Midbrain (tissue), 1 donor: Measurements from ENCODE around the gene ECSCR.

Experiments
- DNase-seq: peaks from one replicate; lab custom pipeline; 2025; lab: John Stamatoyannopoulos, UW

ECSCR gene

DNA sequence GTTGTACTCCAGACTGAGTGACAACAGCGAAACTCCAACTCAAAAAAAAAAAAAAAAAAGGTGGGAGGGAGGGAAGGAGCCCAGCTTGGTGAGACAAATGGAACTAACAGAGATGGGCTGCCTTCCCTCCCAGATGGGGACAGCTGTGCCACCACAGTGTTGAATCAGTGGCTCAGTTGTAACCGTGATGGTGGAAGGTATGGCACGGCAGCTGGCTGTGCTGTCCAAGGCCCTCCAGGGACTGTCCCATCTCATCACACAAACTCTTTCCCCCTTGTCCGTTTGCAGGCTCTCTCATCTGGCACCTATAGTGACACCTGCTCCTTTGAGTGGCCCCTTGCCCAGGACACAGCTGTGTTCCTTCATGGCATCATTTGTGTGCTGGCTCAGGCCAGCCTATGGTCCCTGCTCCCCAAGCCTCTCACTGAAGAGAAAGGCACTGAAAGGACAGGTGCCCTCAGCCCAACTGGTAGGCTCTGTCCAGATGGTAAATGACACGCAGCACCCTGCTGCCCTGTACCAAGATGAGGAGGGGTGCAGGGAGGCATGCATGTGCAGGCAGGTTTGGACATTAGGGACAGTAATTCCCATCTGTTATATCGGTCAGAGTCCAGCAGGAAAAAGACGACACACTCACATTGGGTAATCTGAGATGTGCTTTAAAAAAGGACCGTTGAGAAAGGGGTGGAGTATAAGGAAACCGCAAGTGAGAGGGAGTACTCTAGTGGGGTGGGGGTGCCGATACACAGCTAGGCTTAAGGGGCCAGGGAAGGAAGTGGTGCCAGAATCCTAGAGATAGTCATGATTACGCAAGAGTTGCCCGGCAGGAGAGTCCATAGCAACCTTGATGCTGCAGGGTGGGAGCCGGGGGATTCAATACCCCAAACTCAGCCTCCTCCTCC lies 12.6 kb upstream of the ECSCR start:
- DNase-seq: no peak

DNA sequence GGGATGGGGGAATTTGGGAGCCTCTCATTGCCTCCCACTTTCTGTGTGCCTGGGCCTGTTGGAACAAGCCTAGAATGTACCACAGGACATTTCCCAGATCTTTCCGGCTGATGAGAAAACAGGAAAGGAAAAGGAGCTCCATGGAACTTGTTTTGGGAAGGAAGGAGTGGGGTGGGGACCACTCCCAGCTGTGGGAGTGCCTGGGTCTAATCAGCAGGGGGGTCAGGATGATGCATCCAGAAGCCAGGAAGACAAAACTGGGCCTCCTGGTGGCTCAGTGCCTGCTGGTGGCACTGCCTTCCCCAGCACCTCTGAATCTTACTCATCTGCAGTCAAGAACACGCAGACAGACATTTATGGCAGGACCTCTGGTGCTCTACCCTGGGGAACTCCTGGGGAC lies 11.0 kb upstream of the ECSCR start:
- no peak for DNase-seq

DNA sequence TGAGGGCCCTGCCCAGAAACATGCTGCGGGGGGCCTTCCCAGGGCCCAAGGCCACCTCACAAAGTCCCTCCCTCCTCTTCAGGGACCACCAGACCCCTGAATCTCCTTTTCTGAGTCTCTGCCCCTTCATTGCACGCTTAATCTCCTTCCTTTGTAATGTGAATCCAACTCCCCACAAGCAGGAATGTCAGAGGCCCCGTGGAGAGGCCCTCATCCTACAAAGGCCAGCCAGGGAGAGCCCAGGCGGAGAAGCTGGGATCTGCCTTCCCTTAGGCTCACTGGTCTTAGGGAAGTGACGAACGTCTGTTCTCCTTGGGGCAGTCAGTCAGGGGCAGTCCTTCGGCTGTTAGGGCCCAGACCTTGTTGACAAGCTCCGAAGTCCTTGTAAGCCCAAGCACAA lies 10.6 kb upstream of the ECSCR start:
- no peak for DNase-seq

DNA sequence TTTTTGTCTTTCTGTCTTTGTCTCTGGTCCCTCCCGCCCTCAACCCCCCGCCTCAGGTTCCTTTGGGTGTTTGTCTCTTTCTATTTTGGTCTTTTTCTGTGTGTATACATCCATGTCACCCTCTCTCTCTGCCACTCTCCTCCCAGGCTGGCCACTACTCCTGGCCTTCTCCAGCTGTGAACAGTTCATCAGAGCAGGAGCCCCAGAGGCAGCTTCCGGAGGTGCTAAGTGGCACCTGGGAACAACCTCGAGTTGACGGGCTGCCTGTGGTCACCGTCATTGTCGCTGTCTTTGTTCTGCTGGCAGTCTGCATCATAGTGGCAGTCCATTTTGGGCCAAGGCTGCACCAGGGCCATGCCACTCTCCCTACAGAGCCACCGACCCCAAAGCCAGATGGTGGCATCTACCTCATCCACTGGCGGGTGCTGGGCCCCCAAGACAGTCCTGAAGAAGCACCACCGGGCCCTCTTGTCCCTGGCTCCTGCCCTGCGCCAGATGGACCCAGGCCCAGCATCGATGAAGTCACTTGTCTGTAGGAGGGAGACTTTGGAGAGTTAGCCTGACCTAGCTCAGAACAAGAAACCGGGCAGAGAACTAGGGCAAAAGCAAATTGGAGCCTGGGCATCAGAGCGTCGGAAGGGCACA lies 10.0 kb upstream of the ECSCR start:
- DNase-seq: no peak

DNA sequence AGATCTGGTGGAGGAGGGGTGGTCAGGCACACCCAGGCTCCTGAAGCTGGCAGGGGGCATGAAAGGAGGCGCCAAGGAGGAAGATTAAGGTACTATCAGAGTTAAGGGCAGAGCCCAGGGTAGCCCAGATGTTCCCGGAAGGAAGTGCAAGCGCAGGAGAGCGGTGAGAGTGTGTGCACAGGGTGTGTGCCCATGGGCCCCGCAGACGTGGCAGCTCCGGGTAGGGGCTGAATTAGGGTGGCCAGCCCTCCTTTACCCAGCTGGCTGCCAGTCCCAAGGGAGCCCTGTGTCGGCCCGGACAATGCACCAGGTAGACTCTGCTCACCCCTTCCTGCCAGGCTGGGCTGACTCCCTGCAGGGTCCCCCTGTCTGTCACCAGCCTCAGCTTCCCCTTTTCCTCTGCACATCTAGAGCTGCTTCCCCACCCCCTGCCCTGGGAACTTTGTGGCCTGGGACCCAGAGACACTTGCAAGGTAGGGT lies 8.3 kb upstream of the ECSCR start, which contains the start of gene SMIM33:
Gene SMIM33, plus strand, starts transcription at position 184 of the 480 bp plus-strand sequence. Its CDS starts 118 bp downstream, at position 302.
- DNase-seq: no peak

DNA sequence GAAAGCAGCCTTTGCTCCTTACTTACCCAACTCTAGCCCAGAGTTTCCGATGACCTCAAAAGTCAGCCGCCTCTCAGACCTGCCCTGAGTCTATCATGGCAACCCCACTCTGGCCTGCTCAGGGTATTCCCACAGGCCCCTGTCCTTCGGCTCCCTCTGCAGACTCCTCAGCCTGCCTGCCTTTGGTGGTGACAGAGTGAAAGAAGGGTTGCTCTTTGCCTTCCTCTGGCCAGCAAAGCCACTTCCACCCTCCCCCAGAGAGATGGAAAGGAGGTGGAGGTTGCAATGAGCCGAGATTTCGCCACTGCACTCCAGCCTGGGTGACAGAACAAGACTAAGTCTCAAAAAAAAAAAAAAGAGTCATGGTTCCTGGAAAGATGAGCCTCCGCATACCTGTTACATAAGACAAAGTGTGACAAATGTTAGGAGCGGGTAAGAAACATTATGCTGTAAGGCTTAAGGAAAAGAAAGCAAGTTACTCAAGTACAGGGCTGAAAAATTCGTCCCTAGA lies 5.9 kb upstream of the ECSCR start:
- no peak for DNase-seq

DNA sequence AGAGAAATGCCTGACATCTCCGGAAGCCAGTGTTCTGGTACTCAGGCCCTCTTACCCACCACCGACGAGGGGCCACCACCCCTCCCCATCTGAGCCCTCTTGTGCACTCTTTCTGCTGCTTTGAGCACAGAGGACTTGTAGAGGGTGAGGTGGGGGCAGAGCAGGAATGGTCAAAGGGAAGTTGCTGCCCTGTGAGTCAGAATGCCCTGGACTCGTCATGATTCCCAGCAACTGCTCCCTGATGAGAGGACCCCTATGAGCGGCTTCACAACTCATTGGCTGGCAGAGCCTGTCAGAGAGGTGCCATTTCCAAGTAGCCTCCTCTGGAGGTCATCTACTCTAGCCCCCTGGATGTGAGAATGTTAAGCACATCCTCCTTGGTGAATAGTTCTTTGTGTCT lies 845 bp downstream of the ECSCR start:
- no peak for DNase-seq

DNA sequence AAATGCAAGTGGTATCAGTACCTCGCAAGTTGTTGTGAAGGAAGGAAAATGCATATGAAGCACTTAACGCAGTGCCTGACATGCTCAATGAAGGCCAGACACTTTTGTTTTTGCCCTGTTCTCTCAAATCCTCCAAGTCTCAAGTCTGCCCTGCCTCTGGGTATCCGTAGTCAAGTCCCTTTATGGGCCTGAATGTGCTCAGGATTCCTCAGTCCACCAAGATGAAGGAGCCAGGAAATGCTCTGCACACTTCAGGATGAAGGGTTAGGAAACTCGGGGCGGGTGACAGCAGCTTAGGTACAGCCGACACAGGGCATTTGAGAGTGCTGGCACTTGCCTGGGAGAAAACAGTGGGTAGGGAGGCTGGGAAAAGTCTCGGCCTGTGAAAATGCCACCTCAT lies 1.4 kb downstream of the ECSCR start:
- DNase-seq: no peak

DNA sequence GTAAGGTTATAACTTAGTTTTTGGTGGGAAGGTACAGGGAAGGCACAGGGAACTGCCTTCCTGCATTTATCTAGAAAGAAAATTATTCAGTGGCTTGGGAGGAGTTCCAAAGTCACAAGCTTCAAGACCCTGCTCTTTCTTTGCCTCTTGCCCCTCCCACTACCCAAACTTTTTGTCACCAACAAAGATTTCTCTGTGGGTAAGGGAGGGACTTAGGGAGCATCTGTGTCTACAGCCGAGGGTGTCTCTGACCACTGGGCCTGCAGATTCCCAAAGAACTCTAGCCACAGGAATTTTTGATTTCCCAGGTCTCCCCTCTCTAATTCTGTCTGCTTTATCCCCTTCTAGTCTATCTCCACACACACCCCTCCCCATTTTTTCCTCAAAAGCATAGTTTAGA lies 2.1 kb downstream of the ECSCR start:
- DNase-seq: no peak

DNA sequence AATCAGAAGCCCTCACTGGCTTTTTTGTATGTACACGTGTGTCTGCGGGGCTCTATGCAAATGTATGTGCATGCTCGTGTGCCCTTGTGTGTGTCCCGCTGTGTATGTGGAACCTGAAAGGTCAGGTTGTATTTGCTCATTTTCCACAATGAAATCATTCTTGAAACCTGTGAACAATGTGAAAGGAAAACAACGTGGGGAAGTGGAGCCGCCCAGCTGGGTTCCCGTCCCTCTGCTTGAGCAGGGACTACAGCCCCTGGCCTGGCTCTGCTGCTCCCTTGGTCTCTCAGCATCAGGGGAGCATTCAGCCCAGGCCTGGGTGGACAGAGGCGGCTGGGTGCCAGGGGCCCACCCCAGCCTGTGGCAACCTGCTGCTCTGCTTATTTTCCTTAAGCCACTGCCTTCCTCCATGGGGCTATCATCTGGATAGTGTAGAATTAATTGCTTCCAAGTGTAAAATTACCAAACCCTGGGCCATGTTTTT lies 3.0 kb downstream of the ECSCR start:
- DNase-seq: no peak

DNA sequence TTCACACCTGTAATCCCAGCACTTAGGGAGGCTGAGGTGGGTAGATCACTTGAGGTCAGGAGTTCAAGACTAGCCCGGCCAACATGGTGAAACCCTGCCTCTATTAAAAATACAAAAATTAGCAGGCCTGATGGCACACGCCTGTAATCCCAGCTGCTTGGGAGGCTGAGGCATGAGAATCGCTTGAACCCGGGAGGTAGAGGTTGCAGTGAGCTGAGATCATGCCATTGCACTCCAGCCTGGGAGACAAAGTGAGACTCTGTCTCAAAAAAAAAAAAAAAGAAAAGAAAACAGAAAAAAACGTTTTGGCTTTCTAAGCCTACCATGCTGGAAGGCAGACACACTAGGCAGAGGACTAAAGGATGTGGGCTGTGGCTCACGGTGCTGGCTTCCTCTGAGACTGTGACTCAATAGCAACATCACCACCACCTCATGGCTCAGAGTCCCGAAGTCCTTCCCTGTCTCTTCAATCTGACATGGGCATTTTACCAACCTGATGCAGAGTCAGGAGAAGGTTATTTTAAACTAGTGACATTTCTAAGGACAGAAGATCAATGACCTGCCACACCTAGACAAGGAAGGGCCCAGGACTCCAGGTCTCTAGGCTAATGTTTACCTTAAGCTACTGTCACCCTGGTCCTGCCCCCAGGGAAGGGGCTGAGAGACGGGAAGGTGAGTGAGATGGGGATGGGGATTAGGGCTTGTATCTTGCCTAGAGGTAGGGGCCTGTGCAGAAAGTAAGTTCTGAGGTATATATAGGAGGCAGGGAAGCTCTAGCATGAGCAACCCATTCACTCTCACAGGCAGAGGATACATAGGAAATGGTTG lies 3.7 kb downstream of the ECSCR start:
- no peak for DNase-seq

DNA sequence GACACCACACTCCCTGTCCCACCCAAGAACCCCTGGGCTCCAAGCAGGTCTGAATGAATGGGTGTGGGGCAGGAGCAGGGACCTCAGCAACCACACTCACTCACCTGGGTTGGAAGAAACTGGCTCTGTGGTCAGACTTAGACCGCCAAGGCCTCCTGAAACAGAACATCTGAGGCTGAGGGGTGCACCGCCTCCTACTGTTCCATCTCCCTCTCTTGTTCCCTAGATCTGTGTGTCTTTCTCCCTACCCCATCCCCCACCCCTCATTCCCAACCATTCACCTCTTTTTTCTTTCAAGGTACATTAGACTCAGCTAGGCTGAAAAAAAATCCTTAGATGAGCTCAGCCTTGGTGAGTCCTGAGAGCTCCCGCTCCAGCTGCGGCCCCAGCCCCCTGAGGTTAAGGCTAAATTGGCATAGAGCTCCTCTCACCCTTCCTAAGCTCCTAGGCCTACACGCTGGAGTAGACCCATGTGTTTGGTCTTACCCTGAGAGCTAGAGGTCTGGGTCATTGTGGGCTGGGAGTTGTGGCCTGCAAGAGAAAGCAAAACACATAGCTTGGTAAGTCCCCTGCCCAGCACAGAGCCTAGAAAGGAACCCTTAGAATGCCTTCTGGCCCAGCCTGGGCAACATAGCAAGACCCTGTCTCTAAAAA lies 4.8 kb downstream of the ECSCR start:
- DNase-seq: no peak

DNA sequence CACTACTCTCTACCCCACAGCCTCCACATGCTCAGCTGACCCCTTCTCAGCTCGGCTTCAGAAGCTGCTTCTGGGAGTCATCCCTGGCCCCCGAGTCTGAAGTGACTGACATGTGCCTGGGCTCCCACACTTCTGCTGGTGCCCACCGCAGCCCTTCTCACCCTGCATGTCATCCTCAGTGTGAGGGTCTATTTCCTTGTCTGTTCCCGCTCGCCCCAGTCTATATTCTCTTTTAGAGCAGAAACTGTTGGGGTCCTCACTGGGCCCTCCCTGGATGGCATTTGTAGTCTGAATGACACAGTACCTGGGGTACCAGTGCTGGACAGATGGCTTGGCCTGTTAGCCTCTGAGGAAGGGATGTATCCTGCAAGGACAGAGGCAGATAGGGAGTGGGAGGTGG lies 5.3 kb downstream of the ECSCR start:
- no peak for DNase-seq

DNA sequence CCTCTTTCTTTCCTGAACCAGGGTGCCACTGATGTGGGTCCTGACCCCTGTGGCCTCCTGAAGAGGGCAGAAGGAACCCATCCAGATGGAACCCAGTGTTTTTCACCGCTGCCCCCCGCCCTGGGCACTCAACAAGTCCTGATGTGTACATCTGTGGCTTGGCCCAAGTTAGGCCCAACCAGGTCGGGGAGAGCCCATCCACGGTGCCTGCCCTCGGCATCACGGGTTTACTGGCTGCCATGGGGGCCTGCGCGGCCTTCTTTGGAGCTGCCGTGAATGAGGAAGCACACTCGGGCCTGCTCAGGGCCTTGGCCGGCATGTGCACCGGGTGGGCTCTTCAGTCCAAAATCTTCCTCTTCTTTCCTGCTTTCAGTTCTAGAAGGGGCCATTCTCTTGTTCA lies 5.8 kb downstream of the ECSCR start:
- no peak for DNase-seq

DNA sequence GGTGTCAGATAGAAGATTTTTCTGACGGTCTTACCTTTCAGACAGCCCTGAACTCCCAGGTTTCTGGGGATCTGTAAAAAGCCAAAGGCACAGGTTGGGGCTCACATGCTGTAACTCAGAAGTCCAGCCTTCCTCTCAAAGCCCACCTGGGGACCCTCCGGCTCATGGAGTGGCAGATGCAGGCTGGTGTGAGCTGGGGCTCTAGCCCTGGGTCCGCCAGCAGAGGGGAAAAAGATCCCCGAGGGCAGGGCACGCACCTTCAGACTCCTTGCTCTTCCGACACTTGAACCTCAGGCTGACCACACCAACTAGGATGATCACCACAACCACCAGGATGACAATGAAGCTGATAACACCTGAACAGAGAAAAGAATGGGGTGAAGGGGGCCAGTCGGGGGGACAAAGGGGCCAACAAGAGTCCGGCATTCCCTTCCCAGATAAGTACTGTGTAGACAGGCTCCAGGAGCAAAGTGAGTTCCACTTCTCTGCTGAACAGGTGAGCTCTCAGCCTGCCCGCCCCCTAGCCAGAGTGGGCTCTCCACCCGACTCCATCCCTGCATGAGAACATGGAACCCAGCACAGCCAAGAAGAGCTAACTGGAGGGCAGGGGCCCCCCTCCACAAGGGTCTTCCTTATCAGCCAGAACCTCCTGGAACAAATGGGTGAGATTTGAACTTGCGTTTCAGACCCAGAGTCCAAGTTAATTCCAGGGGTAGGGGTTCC lies 7.8 kb downstream of the ECSCR start:
- no peak for DNase-seq

DNA sequence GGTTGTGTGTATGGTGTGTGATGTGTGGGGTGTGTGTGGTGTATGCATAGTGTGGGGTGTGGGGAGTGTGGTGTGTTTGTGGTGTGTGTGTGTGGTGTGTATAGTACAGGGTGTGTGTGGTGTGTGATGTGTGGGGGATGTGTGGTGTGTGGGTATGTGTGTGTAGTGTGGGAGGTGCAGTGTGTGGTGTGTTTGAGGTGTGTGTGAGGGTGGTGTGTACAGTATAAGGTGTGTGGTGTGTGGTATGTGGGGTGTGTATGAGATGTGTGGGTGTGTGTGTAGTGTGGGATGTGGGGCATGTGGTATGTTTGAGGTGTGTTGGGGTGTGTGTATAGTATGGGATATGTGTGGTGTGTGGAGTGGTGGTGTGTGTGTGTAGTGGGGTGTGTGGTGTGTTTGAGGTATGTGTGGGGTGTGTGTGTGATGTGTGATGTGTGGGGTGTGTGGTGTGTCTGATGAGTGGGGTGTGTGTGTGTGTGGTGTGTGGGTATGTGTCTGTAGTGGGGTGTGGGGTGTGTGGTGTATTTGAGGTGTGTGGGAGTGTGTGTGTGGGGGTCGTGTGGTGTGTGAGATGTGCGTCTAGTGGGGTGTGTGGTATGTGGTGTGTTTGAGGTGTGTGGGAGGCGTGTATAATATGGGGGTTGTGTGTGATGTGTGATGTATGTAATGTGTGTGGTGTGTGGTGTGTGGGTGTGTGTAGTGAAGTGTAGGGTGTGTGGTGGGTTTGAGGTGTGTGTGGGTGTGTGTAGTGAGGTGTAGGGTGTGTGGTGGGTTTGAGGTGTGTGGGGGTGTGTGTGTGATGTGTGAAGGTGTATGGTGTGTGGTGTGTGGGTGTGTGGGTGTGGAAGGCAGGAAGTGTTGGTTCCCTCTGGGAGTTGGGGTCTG lies 8.6 kb downstream of the ECSCR start:
- DNase-seq: no peak

DNA sequence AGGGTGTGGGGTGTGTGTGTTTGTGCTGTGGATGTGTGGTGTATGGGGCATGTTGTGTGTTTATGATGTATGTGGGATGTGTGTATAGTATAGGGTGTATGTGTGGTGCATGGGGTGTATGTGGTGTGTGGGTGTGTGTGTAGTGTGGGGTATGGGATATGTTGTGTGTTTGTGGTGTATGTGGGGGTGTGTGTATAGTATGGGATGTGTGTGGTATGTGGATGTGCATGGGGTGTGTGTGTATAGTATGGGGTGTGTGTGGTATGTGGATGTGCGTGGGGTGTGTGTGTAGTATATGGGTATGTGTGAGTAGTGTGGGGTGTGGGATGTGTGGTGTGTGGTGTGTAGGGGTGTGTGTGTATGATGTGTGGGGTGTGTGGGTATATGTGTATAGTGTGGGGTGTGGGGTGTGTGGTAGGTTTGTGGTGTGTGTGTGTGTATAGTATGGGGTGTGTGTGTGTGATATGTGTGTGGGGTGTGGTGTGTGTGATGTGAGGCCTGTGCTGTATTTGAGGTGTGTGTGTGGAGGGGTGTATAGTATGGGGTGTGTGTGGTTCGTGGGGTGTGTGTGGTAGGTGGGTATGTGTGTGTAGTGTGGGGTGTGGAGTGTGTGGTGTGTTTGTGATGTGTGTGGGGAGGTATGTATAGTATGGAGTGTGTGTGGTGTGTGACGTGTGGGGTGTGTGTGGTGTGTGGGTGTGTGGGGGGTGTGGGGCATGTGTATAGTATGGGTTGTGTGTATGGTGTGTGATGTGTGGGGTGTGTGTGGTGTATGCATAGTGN lies 10.5 kb downstream of the ECSCR start:
- no peak for DNase-seq

DNA sequence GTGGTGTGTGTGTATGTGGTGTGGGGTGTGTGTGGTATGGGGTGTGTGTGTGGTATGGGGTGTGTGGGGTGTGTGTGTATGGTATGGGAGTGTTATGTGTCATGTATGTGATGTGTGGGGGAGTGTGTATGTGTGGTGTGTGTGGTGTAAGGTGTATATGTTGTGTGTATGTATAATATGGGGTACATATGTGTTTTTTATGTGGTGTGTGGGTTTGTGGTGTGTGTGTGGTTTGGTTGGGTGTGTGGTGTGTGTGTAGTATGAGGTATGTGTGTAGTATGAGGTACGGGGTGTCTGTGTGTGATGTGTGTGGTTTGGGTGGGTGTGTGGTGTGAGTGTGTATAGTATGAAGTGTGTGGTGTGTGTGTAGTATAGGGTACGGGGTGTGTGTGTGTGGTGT lies 11.4 kb downstream of the ECSCR start:
- no peak for DNase-seq
